GM19468 (cell line): ENCODE results near the gene AGPAT2.

Experiments
- ATAC-seq: cut with Tn5 transposase; IDR thresholded peaks from one replicate; pipeline ENCODE4 v1.9.1; 2021; ENCODE audit warnings: mild to moderate bottlenecking, moderate library complexity, moderate number of reproducible peaks; ENCODE audit not compliant: unreplicated experiment; ENCODE audit errors: extremely low read depth

AGPAT2 gene

GRCh38 chr9:136686794-136687711 lies at the start of gene AGPAT2:
AGPAT2 (minus strand) TSS chr9:136687457; CDS start chr9:136687357, 100 bp downstream.
- ATAC-seq, result peak; percentile 17

GRCh38 chr9:136735812-136736480 lies 48.7 kb upstream of the AGPAT2 start:
- no peak for ATAC-seq

- ATAC-seq, result no peak
These were observed 47.7 kb upstream of the AGPAT2 start for GRCh38 chr9:136734837-136735496.

- ATAC-seq, result no peak
These were observed 46.4 kb upstream of the AGPAT2 start for GRCh38 chr9:136733611-136734010.

GRCh38 chr9:136732444-136733178 lies 45.4 kb upstream of the AGPAT2 start:
- ATAC-seq, result no peak

DNA sequence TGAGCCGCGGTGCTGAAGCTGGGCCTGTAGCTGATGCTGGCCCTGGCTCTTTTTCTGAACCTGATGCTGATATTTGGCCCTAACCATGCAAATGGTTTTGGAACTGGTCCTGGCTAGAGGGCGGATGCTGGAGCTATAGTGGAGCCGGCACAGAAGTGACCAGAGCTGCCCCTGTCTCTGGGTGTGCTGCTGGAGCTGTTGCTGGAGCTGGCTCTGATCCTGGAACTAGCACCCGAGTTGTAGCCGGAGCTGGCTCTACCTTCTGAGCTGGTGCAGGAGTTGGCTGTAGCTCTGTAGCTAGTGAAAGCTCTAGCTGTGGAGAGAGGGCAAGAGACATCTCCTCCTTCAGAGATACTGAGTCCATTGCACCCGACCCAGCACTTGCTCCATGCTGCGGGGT lies 42.7 kb upstream of the AGPAT2 start:
- no peak for ATAC-seq

DNA sequence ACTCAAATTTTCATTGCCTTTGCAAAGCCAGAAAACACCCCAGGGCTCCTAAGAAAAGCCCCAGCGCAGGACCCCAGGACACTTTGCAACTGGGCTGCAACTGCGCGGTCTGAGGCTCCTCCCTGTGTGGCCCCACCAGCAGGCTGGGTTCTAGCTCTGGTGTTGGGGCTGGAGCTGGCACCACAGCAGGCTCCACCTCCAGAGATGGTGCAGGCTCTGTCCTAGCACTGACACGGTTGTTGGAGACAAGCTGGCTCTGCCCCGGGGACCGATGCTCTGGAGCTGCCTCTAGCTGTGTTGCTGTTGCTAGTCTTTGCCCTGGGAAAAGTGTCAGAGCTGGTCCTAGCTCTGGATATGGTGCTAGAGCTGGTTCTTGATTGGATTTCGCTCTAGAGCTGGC lies 41.9 kb upstream of the AGPAT2 start:
- ATAC-seq, result no peak

GRCh38 chr9:136728548-136729123 lies 41.4 kb upstream of the AGPAT2 start:
- ATAC-seq, result no peak

GRCh38 chr9:136728080-136728547 lies 40.9 kb upstream of the AGPAT2 start:
- ATAC-seq, result peak; percentile 38

GRCh38 chr9:136726631-136727191 lies 39.5 kb upstream of the AGPAT2 start:
- no peak for ATAC-seq

DNA sequence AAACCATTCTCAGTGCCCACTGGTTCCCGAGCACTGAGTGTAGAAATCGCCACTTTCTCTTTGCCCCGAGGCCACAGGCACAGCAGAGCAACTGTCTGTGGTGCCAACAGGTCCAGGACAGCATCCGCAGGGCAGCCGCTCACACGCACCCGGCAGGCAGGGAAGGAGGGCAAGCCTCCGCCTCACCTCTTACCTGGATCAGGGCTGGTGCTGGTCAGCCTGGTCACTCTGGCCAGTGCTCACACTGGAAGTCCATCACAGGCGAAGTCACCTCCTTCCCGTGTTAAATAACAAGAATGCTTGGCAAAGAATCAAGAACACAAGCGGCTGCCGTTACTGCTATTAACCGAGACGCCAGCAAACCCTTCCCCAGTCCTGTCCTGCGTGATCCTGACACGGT lies 38.9 kb upstream of the AGPAT2 start:
- ATAC-seq, result no peak

DNA sequence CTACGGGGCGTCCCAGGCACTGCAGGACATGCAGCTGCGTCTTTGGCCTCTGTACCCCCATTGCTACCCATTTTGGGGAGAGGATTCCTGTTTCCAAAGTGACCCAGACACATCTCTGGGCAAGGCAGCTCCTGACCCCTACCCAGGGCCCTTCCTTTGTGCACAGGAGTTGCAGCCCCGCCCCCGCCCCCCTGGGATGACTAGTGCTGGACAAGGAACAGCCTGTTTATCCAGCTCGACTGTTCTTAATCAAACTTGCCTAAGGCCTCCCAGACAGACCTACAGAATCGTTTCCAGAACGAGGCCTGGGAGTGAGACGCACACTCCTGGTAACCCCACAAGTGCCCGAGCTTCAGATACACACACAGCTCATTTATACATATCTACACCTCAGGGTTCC lies 38.4 kb upstream of the AGPAT2 start:
- ATAC-seq, result no peak

GRCh38 chr9:136724772-136725171 lies 37.5 kb upstream of the AGPAT2 start:
- ATAC-seq, result no peak

DNA sequence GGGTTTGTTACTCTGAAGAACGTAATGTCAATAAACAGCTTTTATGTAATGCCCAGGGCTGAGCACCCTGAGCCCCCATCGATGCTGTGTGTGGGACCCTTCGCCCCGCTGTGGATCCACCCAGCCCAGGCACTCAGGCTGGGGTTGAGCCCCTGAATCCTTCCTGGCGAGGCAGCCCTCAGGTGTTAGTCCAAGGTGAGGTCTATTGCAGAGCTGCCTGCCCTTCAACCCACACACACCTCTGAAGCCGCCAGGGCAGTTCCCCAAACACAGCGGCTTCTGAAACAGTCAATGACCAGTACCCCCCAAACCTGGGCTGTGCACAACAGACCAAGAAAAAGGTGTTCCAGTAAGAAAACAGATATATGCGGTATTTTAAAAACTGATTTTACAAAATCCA lies 36.7 kb upstream of the AGPAT2 start:
- no peak for ATAC-seq

GRCh38 chr9:136723362-136723976 lies 36.2 kb upstream of the AGPAT2 start:
- no peak for ATAC-seq

GRCh38 chr9:136722969-136723356 lies 35.7 kb upstream of the AGPAT2 start:
- no peak for ATAC-seq

DNA sequence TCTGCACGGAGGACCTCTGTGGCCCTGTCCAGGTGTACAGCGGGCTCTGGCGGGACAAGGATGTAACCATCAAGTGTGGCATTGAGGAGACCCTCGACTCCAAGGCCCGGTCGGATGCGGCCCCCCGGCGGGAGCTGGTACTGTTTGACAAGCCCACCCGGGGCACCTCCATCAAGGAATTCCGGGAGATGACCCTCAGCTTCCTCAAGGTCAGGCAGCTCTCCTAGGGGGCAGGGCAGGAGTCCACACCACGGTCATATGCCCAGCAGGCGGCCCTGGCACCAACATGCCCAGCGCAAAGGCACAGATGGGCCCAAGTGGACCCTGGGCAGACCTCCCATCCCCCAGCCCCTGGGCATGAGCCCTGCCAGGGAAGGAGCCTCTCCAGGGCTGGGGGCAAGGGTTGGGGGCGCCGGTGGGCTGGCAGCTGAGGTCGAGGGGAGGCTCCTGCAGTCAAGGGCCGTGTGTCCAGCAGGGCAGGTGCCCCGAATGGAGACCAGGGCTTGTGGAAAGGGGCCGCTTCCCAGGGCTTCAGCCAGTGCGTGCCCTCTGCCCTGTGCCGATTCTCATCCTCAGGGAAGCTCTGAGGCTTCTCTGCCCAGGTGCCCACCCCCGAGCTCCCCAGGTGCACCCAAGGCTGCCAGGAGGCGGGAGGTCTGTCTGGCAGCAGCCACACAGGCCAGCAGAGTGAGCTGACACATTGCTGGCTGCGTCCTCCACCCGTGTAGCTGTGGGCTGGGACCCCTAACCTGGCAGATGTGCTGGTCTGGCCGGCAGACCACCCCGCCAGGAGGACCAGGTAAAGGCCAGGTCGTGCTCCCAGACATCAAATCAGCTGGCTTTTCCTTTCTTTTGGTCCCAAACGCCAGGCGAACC lies 35.1 kb upstream of the AGPAT2 start:
- no peak for ATAC-seq
